K562 (cell line): ENCODE measurements around the gene SLC12A6. TPM values are rescaled to one million over a fixed set of nuclear protein-coding genes. Genes with fewer than 3 reads are reported as not detected.

Experiments
- ATAC-seq: fragments of 200-7000 bp; cut with Tn5 transposase; 3 replicates; pipeline ENCODE4 v1.9.1; 2020; ENCODE audit warnings: moderate library complexity
- BruUV-seq: library from RNA; stranded (reverse); fragments of 400-500 nt; replicated peaks from 2 replicates; lab custom pipeline; 2021; lab: Mats Ljungman, UMichigan
- CTCF ChIA-PET: fragments of 300-600 bp; formaldehyde crosslinking; extraction: SDS; loops from one replicate; lab custom pipeline; 2021; ENCODE audit warnings: low intra/inter-chr PET ratio; lab: Yijun Ruan, JAX
- POLR2A ChIA-PET: fragments of 300-600, 350-650 bp; sonication (Branson Sonifier 250); formaldehyde crosslinking; extraction: SDS; loops from one replicate; lab custom pipeline; 2021; ENCODE audit warnings: antibody characterized with exemption, inconsistent platforms; lab: Yijun Ruan, JAX
- DNase-seq, 4 experiments: peaks; one replicate each; pipeline versions ENCODE4 v3.0.0 to v3.0.0-alpha.2; 2011 to 2018; ENCODE audit warnings: low spot score in 3 of 4, mixed read lengths in 3 of 4; ENCODE audit errors: extremely low read depth in 1 of 4
- FAIRE-seq: peaks from 2 replicates; lab custom pipeline; 2011; peaks lifted over from hg19 to GRCh38; lab: Jason Lieb, UNC
- H2AFZ ChIP-seq: 2 replicates; pipeline ENCODE4 v1.6.0; 2011; ENCODE audit warnings: low read depth, low read length, control low read depth, inconsistent platforms
- H3K27ac ChIP-seq: fragments of 200-600 bp; 3 replicates; pipeline ENCODE4 v1.8.0; 2011; ENCODE audit warnings: low read depth, mild to moderate bottlenecking, control low read depth, inconsistent platforms, low read length, moderate library complexity, mixed read lengths; ENCODE audit errors: extremely low read depth
- H3K27me3 ChIP-seq, 2 experiments: fragments of 300-600 bp in 1 of 2; 2 replicates in 1 of 2; 3 replicates in 1 of 2; pipeline versions ENCODE4 v1.6.0 to v1.8.0; 2011; ENCODE audit warnings: inconsistent platforms in 2 of 2, low read length in 2 of 2, mild to moderate bottlenecking in 1 of 2, mixed read lengths in 1 of 2, moderate library complexity in 1 of 2; ENCODE audit not compliant: control insufficient read depth in 2 of 2, insufficient read depth in 2 of 2
- H3K36me3 ChIP-seq: fragments of 300-600 bp; 3 replicates; pipeline ENCODE4 v1.8.0; 2011; ENCODE audit warnings: mild to moderate bottlenecking, low read length, inconsistent platforms; ENCODE audit not compliant: control insufficient read depth, insufficient read depth
- H3K4me1 ChIP-seq, 2 experiments: fragments of 200-600 bp in 1 of 2; replicated peaks in 1 of 2; 2 replicates in 1 of 2; 3 replicates in 1 of 2; pipeline versions ENCODE4 v1.5.1 to v1.8.0; 2011; ENCODE audit warnings: inconsistent platforms in 2 of 2, low read length in 2 of 2, mild to moderate bottlenecking in 1 of 2, mixed read lengths in 1 of 2, moderate library complexity in 1 of 2; ENCODE audit not compliant: control insufficient read depth in 2 of 2, insufficient read depth in 2 of 2
- H3K4me2 ChIP-seq: 2 replicates; pipeline ENCODE4 v1.6.1; 2011; ENCODE audit warnings: low read length, control low read depth, inconsistent platforms, mixed read lengths; ENCODE audit not compliant: insufficient read depth
- H3K4me3 ChIP-seq: fragments of 200-600 bp; sonication (generic), shearing (Covaris generic); 2 replicates; pipeline ENCODE4 v1.5.1; 2016; ENCODE audit warnings: control low read depth, inconsistent platforms
- H3K79me2 ChIP-seq: fragments of 200-600 bp; 3 replicates; pipeline ENCODE4 v1.8.0; 2011; ENCODE audit warnings: low read length, inconsistent platforms; ENCODE audit not compliant: control insufficient read depth, insufficient read depth
- H3K9ac ChIP-seq, 2 experiments: 2 replicates each; pipeline versions ENCODE4 v1.6.0 to v1.6.1; 2011; ENCODE audit warnings: low read depth in 2 of 2, low read length in 2 of 2, control low read depth in 1 of 2, inconsistent platforms in 1 of 2, mild to moderate bottlenecking in 1 of 2, mixed read lengths in 1 of 2; ENCODE audit not compliant: insufficient read depth in 1 of 2
- H3K9me1 ChIP-seq: one replicate; pipeline ENCODE4 v1.6.0; 2011; ENCODE audit warnings: inconsistent platforms, mild to moderate bottlenecking, low read length, moderate library complexity; ENCODE audit not compliant: control insufficient read depth, insufficient read depth
- H3K9me3 ChIP-seq: replicated peaks from 2 replicates; pipeline ENCODE4 v1.5.1; 2011; ENCODE audit warnings: low read depth, low read length, inconsistent platforms; ENCODE audit not compliant: control insufficient read depth, insufficient read depth
- H4K20me1 ChIP-seq: replicated peaks from 2 replicates; pipeline ENCODE4 v1.6.1; 2011; ENCODE audit warnings: low read length, inconsistent platforms, mixed read lengths; ENCODE audit not compliant: control insufficient read depth, insufficient read depth
- CHCHD3 ChIP-seq: fragments of 250-450 bp; sonication (Bioruptor Pico); IDR thresholded peaks from 2 replicates; pipeline ENCODE4 v2.1.2; 2022; ENCODE audit warnings: mild to moderate bottlenecking
- FOXA1 ChIP-seq: fragments of 450-650 bp; IDR thresholded peaks from 2 replicates; pipeline ENCODE4 v1.6.1; 2016; ENCODE audit warnings: mild to moderate bottlenecking, borderline replicate concordance
- ILK ChIP-seq: fragments of 450-650 bp; IDR thresholded peaks from 2 replicates; pipeline ENCODE4 v1.6.1; 2016; ENCODE audit warnings: missing genetic modification characterization, low read depth, mild to moderate bottlenecking, missing compliant biosample characterization, moderate library complexity, borderline replicate concordance
- NFE2L1 ChIP-seq: fragments of 450-650 bp; IDR thresholded peaks from 2 replicates; pipeline ENCODE4 v1.6.1; 2016; ENCODE audit warnings: missing genetic modification characterization, low read depth, mild to moderate bottlenecking, missing compliant biosample characterization, moderate library complexity, borderline replicate concordance
- NRF1 ChIP-seq, 2 experiments: fragments of 450-650 bp; IDR thresholded peaks in 1 of 2; conservative IDR thresholded peaks in 1 of 2; 2 replicates each; pipeline ENCODE4 v1.6.1; 2014; ENCODE audit warnings: mild to moderate bottlenecking in 2 of 2
- ZNF586 ChIP-seq: fragments of 450-650 bp; formaldehyde crosslinking; conservative IDR thresholded peaks from 2 replicates; pipeline ENCODE4 v1.4.0; 2020; ENCODE audit warnings: mild to moderate bottlenecking, moderate library complexity
- ZNF778 ChIP-seq: fragments of 450-650 bp; formaldehyde crosslinking; IDR thresholded peaks from 2 replicates; pipeline ENCODE4 v1.4.0; 2020; ENCODE audit warnings: mild to moderate bottlenecking, moderate library complexity
- WGBS: fragments of 100-300 bp; shearing (Covaris generic); methylation state at CpG from one replicate; pipeline ENCODE4 v1.1.6; 2016; ENCODE audit warnings: low coverage, mixed read lengths; ENCODE audit not compliant: insufficient coverage; ENCODE audit errors: missing lambda C conversion rate; 5-methylcytosine and 5-hydroxymethylcytosine counted together
- in situ Hi-C: fragments of 300-500 bp; cut with MboI; formaldehyde crosslinking; loops from 4 replicates; pipeline ENCODE4 v1.15.0; 2018; ENCODE audit warnings: inconsistent platforms, mixed read lengths
- intact Hi-C: fragments of 100-400 bp; cut with micrococcal nuclease; formaldehyde crosslinking; loops from 2 replicates; pipeline ENCODE4 v1.14.2; 2022
- polyA plus RNA-seq, 8 experiments: library from polyadenylated mRNA; depleted of rRNA in 4 of 8; stranded (reverse) in 5 of 8; unstranded in 3 of 8; fragments of >200 nt; fragmentation: Nextera tagmentation in 2 of 8; fragmentation: Illumina TruSeq in 1 of 8; extraction: Ambion mirVana in 2 of 8; extraction: Trizol in 1 of 8; gene quantifications; 2 replicates each; pipeline versions ENCODE4 v1.2.1 to v1.2.3, GENCODE V29; 2011 to 2014; ENCODE audit warnings: inconsistent platforms in 1 of 8, missing spikeins in 1 of 8
- total RNA-seq, 7 experiments: library from RNA; depleted of rRNA in 6 of 7; stranded (reverse); fragments of >200 nt in 6 of 7; fragmentation: Illumina TruSeq in 2 of 7; extraction: Trizol in 2 of 7; gene quantifications; 2 replicates each; pipeline versions ENCODE4 v1.2.1 to v1.2.3, GENCODE V29; 2011 to 2021; ENCODE audit warnings: low replicate concordance in 1 of 7
- TF ChIP-seq, protein P1 (sequence below): fragments of 450-650 bp; formaldehyde crosslinking; IDR thresholded peaks from 2 replicates; pipeline ENCODE4 v1.4.0; 2020; ENCODE audit warnings: mild to moderate bottlenecking, mixed read lengths
- TF ChIP-seq, protein P2 (sequence below): fragments of 250-450 bp; sonication (Bioruptor Pico); IDR thresholded peaks from 2 replicates; pipeline ENCODE4 v1.5.0; 2021; ENCODE audit warnings: mild to moderate bottlenecking, moderate library complexity
- TF ChIP-seq, protein P3 (sequence below), 2 experiments: fragments of 450-650 bp; IDR thresholded peaks; 2 replicates each; pipeline ENCODE4 v1.6.1; 2018; ENCODE audit warnings: mild to moderate bottlenecking in 2 of 2, low read depth in 1 of 2; ENCODE audit not compliant: partially characterized antibody in 2 of 2
- TF ChIP-seq, protein P4 (sequence below): sonication (generic); IDR thresholded peaks from 2 replicates; pipeline ENCODE4 v1.6.1; 2016

The SLC12A6 gene
- total and polyA plus RNA-seq, 9 of the 15 experiments (the other 6 are each of a cell fraction or from before 2014, with no cell fraction given) = 1.4 to 16.4 (median 6.7) TPM

DNA sequence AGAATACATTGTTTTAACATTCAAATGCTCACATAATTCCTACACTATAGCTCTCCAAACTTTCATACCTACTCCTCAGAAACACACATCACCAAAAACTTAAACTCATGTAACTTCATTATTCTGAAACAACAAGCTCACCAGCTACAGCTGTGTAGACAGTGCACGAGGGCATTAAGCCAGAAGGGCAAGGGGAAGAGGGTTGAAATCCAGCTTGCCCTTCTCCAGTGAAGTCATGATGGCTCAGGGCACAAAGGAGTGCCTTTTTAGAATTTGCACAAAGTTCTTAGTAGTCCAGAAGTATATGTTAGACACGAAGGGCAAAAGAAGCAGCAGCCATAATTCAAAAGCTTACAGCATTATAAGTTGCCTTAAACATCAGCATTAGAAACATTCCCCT lies 8.6 kb downstream of the SLC12A6 start:
- Histone ChIP-seq H3K9ac (no peak overlapping the region), H3K27ac (no peak overlapping the region), H3K4me3 (no peak overlapping the region), H4K20me1 (no peaks in the 10 kb centered on the region), H2AFZ (peak overlapping the region; percentile 22), H3K9me3 (no peaks in the 10 kb centered on the region), H3K79me2 (no peaks in the 10 kb centered on the region), H3K9me1 (no peaks in the 10 kb centered on the region), H3K36me3 (no peaks in the 10 kb centered on the region), H3K4me1 (peaks cover 17 to 18% of the 10 kb centered on the region in 2 experiments; a peak in 4 of 5 replicates), H3K27me3 (no peaks in the 10 kb centered on the region), H3K4me2 (no peak overlapping the region)
- in situ Hi-C loops = no loop called here
- ATAC-seq (no peak), FAIRE-seq (peak; percentile 54), DNase-seq (no peak)
- 25% methylated on average over 2 of the region's 2 CpGs for WGBS
- no TSS peak for BruUV-seq
- intact Hi-C loops = no loop called here
- ChIA-PET CTCF (no interaction called here), POLR2A (interaction anchor here (0.7 to 3.4 kb wide), 7 partner anchors 10 to 38 kb away, joined by 3 to 27 read pairs (median 4); partner anchors contain the start of genes LPCAT4 and SLC12A6)
- TF ChIP-seq ZNF778 (CRISPR knock-in tag) (no peak), NFE2L1 (tag) (no peak), ZNF586 (CRISPR knock-in tag) (no peak), ILK (no peak), CHCHD3 (CRISPR knock-in tag) (no peak), NRF1 (conservative IDR thresholded peaks at IDR 0.05 in 1 of 2, IDR thresholded peaks at IDR 0.05 in 1 of 2) (no peak), FOXA1 (no peak)
- TF ChIP-seq, protein P1, sequence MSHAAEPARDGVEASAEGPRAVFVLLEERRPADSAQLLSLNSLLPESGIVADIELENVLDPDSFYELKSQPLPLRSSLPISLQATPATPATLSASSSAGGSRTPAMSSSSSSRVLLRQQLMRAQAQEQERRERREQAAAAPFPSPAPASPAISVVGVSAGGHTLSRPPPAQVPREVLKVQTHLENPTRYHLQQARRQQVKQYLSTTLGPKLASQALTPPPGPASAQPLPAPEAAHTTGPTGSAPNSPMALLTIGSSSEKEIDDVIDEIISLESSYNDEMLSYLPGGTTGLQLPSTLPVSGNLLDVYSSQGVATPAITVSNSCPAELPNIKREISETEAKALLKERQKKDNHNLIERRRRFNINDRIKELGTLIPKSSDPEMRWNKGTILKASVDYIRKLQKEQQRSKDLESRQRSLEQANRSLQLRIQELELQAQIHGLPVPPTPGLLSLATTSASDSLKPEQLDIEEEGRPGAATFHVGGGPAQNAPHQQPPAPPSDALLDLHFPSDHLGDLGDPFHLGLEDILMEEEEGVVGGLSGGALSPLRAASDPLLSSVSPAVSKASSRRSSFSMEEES (CRISPR knock-in tag) = no peak
- TF ChIP-seq, protein P2, sequence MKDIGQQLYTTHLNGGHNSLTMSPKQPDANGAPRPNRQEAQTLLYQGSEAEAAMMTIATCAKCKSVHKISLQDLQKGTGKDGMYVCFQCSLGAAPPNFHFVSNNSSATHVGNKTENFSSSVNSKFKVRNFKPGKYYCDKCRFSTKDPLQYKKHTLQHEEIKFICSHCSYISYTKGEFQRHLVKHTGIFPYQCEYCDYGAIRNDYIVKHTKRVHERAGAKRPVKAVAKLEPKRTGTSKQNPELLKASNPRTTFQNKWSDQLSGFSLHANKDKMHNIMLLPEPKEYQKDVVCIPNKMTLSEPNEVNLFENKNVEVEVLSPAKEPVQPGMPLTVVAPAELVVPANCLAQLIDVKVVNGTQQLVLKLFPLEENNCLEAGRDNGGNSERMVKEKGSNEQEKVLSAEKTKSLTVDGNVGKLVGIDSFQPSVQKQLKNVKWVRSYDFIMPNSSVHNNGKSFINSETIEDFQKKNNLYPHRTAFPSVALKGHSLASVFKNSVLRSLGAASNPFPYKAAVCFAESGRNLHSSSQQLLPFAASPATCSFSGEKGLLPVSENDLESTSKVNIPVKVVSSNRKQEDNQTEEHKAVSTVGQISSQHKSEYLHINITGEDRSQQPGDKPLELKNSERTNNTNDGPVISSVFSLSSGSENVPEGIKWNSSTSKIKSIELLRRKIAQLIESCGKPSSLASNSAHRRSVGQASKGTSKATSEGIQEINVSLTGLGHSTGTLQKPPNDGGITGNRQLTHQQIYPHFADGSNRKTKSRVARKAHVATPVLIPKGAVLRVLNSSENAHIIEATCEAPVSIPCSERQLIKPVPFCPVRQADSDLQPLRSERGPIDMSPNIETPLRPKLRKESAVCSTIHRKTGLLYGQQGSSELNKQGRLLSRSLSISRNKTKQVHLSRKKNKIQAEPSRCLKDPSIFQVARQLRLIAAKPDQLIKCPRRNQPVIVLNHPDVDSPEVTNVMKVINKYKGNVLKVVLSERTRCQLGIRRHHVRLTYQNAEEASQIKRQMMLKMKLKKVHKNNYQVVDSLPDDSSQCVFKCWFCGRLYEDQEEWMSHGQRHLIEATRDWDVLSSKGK (CRISPR knock-in tag) = no peak
- TF ChIP-seq, protein P3, sequence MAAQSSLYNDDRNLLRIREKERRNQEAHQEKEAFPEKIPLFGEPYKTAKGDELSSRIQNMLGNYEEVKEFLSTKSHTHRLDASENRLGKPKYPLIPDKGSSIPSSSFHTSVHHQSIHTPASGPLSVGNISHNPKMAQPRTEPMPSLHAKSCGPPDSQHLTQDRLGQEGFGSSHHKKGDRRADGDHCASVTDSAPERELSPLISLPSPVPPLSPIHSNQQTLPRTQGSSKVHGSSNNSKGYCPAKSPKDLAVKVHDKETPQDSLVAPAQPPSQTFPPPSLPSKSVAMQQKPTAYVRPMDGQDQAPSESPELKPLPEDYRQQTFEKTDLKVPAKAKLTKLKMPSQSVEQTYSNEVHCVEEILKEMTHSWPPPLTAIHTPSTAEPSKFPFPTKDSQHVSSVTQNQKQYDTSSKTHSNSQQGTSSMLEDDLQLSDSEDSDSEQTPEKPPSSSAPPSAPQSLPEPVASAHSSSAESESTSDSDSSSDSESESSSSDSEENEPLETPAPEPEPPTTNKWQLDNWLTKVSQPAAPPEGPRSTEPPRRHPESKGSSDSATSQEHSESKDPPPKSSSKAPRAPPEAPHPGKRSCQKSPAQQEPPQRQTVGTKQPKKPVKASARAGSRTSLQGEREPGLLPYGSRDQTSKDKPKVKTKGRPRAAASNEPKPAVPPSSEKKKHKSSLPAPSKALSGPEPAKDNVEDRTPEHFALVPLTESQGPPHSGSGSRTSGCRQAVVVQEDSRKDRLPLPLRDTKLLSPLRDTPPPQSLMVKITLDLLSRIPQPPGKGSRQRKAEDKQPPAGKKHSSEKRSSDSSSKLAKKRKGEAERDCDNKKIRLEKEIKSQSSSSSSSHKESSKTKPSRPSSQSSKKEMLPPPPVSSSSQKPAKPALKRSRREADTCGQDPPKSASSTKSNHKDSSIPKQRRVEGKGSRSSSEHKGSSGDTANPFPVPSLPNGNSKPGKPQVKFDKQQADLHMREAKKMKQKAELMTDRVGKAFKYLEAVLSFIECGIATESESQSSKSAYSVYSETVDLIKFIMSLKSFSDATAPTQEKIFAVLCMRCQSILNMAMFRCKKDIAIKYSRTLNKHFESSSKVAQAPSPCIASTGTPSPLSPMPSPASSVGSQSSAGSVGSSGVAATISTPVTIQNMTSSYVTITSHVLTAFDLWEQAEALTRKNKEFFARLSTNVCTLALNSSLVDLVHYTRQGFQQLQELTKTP (IDR thresholded peaks at IDR 0.05; ENCODE audit: low read depth in 1 of 2, partially characterized antibody in 2 of 2) = no peak
- TF ChIP-seq, protein P4, sequence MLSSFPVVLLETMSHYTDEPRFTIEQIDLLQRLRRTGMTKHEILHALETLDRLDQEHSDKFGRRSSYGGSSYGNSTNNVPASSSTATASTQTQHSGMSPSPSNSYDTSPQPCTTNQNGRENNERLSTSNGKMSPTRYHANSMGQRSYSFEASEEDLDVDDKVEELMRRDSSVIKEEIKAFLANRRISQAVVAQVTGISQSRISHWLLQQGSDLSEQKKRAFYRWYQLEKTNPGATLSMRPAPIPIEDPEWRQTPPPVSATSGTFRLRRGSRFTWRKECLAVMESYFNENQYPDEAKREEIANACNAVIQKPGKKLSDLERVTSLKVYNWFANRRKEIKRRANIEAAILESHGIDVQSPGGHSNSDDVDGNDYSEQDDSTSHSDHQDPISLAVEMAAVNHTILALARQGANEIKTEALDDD = no peak
